Measurements from ENCODE around the gene NCOA6.

NCOA6 gene

GRCh38 chr20:34736106-34736735 lies 89.2 kb downstream of the NCOA6 start:
- no peaks in the 10 kb centered on the region for H3K79me2 ChIP-seq (ENCODE audit: insufficient read depth, low read length)
- H3K4me3 ChIP-seq (ENCODE audit: low read depth in 1 of 2, low read length in 2 of 2) = no peak overlapping the region
- no peak overlapping the region for H2AFZ ChIP-seq (ENCODE audit: low read depth, low read length)
- H4K20me1 ChIP-seq (ENCODE audit: insufficient read depth, low read length) = no peaks in the 10 kb centered on the region
- DNase-seq = no peak
- no peaks in the 10 kb centered on the region for H3K27me3 ChIP-seq (ENCODE audit: insufficient read depth, low read length, poor library complexity)
- no peaks in the 10 kb centered on the region for H3K9me3 ChIP-seq (ENCODE audit: insufficient read depth, low read length, severe bottlenecking)
- no peak overlapping the region for H3K4me2 ChIP-seq (ENCODE audit: insufficient read depth, low read length)
- H3K4me1 ChIP-seq (ENCODE audit: insufficient read depth, low read length) = no peaks in the 10 kb centered on the region
- no peak for ATAC-seq (ENCODE audit: insufficient read depth, low read depth)
- H3K9ac ChIP-seq (ENCODE audit: low read depth, low read length) = no peak overlapping the region
- TF ChIP-seq, protein P1, sequence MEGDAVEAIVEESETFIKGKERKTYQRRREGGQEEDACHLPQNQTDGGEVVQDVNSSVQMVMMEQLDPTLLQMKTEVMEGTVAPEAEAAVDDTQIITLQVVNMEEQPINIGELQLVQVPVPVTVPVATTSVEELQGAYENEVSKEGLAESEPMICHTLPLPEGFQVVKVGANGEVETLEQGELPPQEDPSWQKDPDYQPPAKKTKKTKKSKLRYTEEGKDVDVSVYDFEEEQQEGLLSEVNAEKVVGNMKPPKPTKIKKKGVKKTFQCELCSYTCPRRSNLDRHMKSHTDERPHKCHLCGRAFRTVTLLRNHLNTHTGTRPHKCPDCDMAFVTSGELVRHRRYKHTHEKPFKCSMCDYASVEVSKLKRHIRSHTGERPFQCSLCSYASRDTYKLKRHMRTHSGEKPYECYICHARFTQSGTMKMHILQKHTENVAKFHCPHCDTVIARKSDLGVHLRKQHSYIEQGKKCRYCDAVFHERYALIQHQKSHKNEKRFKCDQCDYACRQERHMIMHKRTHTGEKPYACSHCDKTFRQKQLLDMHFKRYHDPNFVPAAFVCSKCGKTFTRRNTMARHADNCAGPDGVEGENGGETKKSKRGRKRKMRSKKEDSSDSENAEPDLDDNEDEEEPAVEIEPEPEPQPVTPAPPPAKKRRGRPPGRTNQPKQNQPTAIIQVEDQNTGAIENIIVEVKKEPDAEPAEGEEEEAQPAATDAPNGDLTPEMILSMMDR (IDR thresholded peaks at IDR 0.05; ENCODE audit: borderline replicate concordance, extremely low read depth, low read length, poor library complexity, severe bottlenecking) = no peak
- no peak for TF ChIP-seq EZH2 (IDR thresholded peaks at IDR 0.05; ENCODE audit: borderline replicate concordance, low read depth, low read length, severe bottlenecking)
- H3K36me3 ChIP-seq (ENCODE audit: insufficient read depth, low read length) = peaks cover 62% of the 10 kb centered on the region
- no peak overlapping the region for H3K27ac ChIP-seq (ENCODE audit: low read length)

- H2AFZ ChIP-seq (ENCODE audit: low read depth, low read length) = no peak overlapping the region
- H3K27ac ChIP-seq (ENCODE audit: low read length) = no peak overlapping the region
- TF ChIP-seq EZH2 (IDR thresholded peaks at IDR 0.05; ENCODE audit: borderline replicate concordance, low read depth, low read length, severe bottlenecking) = no peak
- TF ChIP-seq, protein P1 (IDR thresholded peaks at IDR 0.05; ENCODE audit: borderline replicate concordance, extremely low read depth, low read length, poor library complexity, severe bottlenecking) = no peak
- no peaks in the 10 kb centered on the region for H3K4me1 ChIP-seq (ENCODE audit: insufficient read depth, low read length)
- no peak overlapping the region for H3K9ac ChIP-seq (ENCODE audit: low read depth, low read length)
- H4K20me1 ChIP-seq (ENCODE audit: insufficient read depth, low read length) = no peaks in the 10 kb centered on the region
- H3K36me3 ChIP-seq (ENCODE audit: insufficient read depth, low read length) = peaks cover 50% of the 10 kb centered on the region
- no peak overlapping the region for H3K4me2 ChIP-seq (ENCODE audit: insufficient read depth, low read length)
- no peak overlapping the region for H3K4me3 ChIP-seq (ENCODE audit: low read depth in 1 of 2, low read length in 2 of 2)
- H3K27me3 ChIP-seq (ENCODE audit: insufficient read depth, low read length, poor library complexity) = no peaks in the 10 kb centered on the region
- no peaks in the 10 kb centered on the region for H3K9me3 ChIP-seq (ENCODE audit: insufficient read depth, low read length, severe bottlenecking)
- DNase-seq (no peak), ATAC-seq (ENCODE audit: insufficient read depth, low read depth) (no peak)
- no peaks in the 10 kb centered on the region for H3K79me2 ChIP-seq (ENCODE audit: insufficient read depth, low read length)
Observed at GRCh38 chr20:34732523-34732922, 92.9 kb downstream of the NCOA6 start.

DNA sequence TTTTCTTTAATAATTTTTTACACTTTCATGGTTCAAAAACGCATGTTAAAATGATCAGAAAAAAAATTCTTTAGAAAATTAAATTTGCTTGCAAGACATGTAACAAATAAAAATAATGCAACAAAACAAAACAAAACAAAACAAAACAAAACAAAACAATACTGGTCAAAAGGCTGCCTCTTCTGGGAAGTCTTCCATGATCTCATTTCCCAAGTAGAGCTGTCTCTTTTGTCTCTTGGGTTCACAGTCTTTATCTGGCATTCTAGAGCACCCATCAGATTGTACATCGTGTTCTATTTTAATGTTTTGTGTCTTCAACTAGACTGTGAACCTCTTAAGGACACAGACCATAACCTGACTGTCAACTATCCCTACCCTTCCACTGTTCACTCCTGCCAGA lies 96.0 kb downstream of the NCOA6 start:
- DNase-seq = no peak
- no peak for ATAC-seq (ENCODE audit: insufficient read depth, low read depth)
- TF ChIP-seq, protein P1 (IDR thresholded peaks at IDR 0.05; ENCODE audit: borderline replicate concordance, extremely low read depth, low read length, poor library complexity, severe bottlenecking) = no peak
- TF ChIP-seq EZH2 (IDR thresholded peaks at IDR 0.05; ENCODE audit: borderline replicate concordance, low read depth, low read length, severe bottlenecking) = no peak
- Histone ChIP-seq H2AFZ (ENCODE audit: low read depth, low read length) (no peak overlapping the region), H3K9ac (ENCODE audit: low read depth, low read length) (no peak overlapping the region), H3K27me3 (ENCODE audit: insufficient read depth, low read length, poor library complexity) (no peaks in the 10 kb centered on the region), H3K4me2 (ENCODE audit: insufficient read depth, low read length) (no peak overlapping the region), H3K4me3 (ENCODE audit: low read depth in 1 of 2, low read length in 2 of 2) (no peak overlapping the region), H3K9me3 (ENCODE audit: insufficient read depth, low read length, severe bottlenecking) (no peaks in the 10 kb centered on the region), H3K36me3 (ENCODE audit: insufficient read depth, low read length) (peaks cover 65% of the 10 kb centered on the region), H3K4me1 (ENCODE audit: insufficient read depth, low read length) (no peaks in the 10 kb centered on the region), H4K20me1 (ENCODE audit: insufficient read depth, low read length) (no peaks in the 10 kb centered on the region), H3K79me2 (ENCODE audit: insufficient read depth, low read length) (no peaks in the 10 kb centered on the region), H3K27ac (ENCODE audit: low read length) (no peak overlapping the region)

Measured in DND-41 (cell line).